ENCODE measurements around the gene ZFR2. TPM values are rescaled to one million over a fixed set of nuclear protein-coding genes. Genes with fewer than 3 reads are reported as not detected.

Gene ZFR2
- total and polyA plus RNA-seq, 2 of the 8 experiments (the other 6 are each of a cell fraction or from before 2014, with no cell fraction given) = 14.5 to 28.4 TPM

- TF ChIP-seq, protein P1, sequence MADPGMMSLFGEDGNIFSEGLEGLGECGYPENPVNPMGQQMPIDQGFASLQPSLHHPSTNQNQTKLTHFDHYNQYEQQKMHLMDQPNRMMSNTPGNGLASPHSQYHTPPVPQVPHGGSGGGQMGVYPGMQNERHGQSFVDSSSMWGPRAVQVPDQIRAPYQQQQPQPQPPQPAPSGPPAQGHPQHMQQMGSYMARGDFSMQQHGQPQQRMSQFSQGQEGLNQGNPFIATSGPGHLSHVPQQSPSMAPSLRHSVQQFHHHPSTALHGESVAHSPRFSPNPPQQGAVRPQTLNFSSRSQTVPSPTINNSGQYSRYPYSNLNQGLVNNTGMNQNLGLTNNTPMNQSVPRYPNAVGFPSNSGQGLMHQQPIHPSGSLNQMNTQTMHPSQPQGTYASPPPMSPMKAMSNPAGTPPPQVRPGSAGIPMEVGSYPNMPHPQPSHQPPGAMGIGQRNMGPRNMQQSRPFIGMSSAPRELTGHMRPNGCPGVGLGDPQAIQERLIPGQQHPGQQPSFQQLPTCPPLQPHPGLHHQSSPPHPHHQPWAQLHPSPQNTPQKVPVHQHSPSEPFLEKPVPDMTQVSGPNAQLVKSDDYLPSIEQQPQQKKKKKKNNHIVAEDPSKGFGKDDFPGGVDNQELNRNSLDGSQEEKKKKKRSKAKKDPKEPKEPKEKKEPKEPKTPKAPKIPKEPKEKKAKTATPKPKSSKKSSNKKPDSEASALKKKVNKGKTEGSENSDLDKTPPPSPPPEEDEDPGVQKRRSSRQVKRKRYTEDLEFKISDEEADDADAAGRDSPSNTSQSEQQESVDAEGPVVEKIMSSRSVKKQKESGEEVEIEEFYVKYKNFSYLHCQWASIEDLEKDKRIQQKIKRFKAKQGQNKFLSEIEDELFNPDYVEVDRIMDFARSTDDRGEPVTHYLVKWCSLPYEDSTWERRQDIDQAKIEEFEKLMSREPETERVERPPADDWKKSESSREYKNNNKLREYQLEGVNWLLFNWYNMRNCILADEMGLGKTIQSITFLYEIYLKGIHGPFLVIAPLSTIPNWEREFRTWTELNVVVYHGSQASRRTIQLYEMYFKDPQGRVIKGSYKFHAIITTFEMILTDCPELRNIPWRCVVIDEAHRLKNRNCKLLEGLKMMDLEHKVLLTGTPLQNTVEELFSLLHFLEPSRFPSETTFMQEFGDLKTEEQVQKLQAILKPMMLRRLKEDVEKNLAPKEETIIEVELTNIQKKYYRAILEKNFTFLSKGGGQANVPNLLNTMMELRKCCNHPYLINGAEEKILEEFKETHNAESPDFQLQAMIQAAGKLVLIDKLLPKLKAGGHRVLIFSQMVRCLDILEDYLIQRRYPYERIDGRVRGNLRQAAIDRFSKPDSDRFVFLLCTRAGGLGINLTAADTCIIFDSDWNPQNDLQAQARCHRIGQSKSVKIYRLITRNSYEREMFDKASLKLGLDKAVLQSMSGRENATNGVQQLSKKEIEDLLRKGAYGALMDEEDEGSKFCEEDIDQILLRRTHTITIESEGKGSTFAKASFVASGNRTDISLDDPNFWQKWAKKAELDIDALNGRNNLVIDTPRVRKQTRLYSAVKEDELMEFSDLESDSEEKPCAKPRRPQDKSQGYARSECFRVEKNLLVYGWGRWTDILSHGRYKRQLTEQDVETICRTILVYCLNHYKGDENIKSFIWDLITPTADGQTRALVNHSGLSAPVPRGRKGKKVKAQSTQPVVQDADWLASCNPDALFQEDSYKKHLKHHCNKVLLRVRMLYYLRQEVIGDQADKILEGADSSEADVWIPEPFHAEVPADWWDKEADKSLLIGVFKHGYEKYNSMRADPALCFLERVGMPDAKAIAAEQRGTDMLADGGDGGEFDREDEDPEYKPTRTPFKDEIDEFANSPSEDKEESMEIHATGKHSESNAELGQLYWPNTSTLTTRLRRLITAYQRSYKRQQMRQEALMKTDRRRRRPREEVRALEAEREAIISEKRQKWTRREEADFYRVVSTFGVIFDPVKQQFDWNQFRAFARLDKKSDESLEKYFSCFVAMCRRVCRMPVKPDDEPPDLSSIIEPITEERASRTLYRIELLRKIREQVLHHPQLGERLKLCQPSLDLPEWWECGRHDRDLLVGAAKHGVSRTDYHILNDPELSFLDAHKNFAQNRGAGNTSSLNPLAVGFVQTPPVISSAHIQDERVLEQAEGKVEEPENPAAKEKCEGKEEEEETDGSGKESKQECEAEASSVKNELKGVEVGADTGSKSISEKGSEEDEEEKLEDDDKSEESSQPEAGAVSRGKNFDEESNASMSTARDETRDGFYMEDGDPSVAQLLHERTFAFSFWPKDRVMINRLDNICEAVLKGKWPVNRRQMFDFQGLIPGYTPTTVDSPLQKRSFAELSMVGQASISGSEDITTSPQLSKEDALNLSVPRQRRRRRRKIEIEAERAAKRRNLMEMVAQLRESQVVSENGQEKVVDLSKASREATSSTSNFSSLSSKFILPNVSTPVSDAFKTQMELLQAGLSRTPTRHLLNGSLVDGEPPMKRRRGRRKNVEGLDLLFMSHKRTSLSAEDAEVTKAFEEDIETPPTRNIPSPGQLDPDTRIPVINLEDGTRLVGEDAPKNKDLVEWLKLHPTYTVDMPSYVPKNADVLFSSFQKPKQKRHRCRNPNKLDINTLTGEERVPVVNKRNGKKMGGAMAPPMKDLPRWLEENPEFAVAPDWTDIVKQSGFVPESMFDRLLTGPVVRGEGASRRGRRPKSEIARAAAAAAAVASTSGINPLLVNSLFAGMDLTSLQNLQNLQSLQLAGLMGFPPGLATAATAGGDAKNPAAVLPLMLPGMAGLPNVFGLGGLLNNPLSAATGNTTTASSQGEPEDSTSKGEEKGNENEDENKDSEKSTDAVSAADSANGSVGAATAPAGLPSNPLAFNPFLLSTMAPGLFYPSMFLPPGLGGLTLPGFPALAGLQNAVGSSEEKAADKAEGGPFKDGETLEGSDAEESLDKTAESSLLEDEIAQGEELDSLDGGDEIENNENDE (IDR thresholded peaks at IDR 0.05; ENCODE audit: insufficient replicate concordance, low read length) = no peak
- TF ChIP-seq CTBP2 (IDR thresholded peaks at IDR 0.05; ENCODE audit: borderline replicate concordance, insufficient read depth, insufficient read length, low read length) = no peak
- TF ChIP-seq, protein P2, sequence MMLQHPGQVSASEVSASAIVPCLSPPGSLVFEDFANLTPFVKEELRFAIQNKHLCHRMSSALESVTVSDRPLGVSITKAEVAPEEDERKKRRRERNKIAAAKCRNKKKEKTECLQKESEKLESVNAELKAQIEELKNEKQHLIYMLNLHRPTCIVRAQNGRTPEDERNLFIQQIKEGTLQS (IDR thresholded peaks at IDR 0.05; ENCODE audit: insufficient read depth, low read depth, low read length) = no peak
Measured at GRCh38 chr19:3807131-3807480, 61.7 kb downstream of the ZFR2 start (continued).

All from H1 (cell line).